Gastrocnemius medialis (tissue), 4 donors: ENCODE results near the gene EMX2. TPM values are rescaled to one million over a fixed set of nuclear protein-coding genes. Genes with fewer than 3 reads are reported as not detected.
A peak's percentile ranks its signal among the peaks of the same experiment; 100 is the strongest.

ENCODE experiments used
- ATAC-seq, 2 donors: fragments of 150-250 bp; one replicate each; pipeline ENCODE4 v1.9.1; 2016
- DNase-seq, 2 donors: peaks; one replicate each; pipeline ENCODE4 v3.0.0-alpha.2; 2019
- H3K27ac ChIP-seq, 4 donors: fragments of 200-600 bp; sonication (generic); 1 replicate in 1 of 4; 2 replicates in 3 of 4; pipeline ENCODE4 v1.5.1; 2016 to 2018; ENCODE audit warnings: mild to moderate bottlenecking in 2 of 4, moderate library complexity in 1 of 4
- H3K27me3 ChIP-seq, 3 donors: fragments of 200-600 bp; sonication (generic) in 2 of 3; 1 replicate in 1 of 3; 2 replicates in 2 of 3; pipeline versions ENCODE4 v1.5.1 to v1.6.0; 2016 to 2019; ENCODE audit warnings: mild to moderate bottlenecking in 1 of 3, moderate library complexity in 1 of 3
- H3K36me3 ChIP-seq, 2 donors: fragments of 200-600 bp; sonication (generic) in 1 of 2; one replicate each; pipeline ENCODE4 v1.5.1; 2017 to 2018
- H3K4me1 ChIP-seq, 2 donors: fragments of 200-600 bp; sonication (generic) in 1 of 2; one replicate each; pipeline ENCODE4 v1.5.1; 2016 to 2017; ENCODE audit warnings: mild to moderate bottlenecking in 2 of 2
- H3K4me3 ChIP-seq, 4 donors: fragments of 200-600 bp; sonication (generic) in 3 of 4; 1 replicate in 1 of 4; 2 replicates in 3 of 4; pipeline ENCODE4 v1.5.1; 2016 to 2019; ENCODE audit warnings: mild to moderate bottlenecking in 2 of 4
- H3K9me3 ChIP-seq, 3 donors: fragments of 200-600 bp; sonication (generic) in 2 of 3; 1 replicate in 1 of 3; 2 replicates in 2 of 3; pipeline ENCODE4 v1.5.1; 2016 to 2019
- CTCF ChIP-seq, 5 experiments: fragments of 450-650 bp in 3 of 5; fragments of 200-600 bp in 2 of 5; sonication (generic) in 2 of 5; IDR thresholded peaks in 4 of 5; conservative IDR thresholded peaks in 1 of 5; 1 replicate in 4 of 5; 2 replicates in 1 of 5; pipeline ENCODE4 v1.5.1; 2016 to 2019; ENCODE audit warnings: antibody characterized with exemption in 5 of 5, mild to moderate bottlenecking in 3 of 5, moderate library complexity in 3 of 5
- POLR2A ChIP-seq, 2 donors: fragments of 450-650 bp; IDR thresholded peaks; one replicate each; pipeline ENCODE4 v1.6.1; 2017; ENCODE audit warnings: antibody characterized with exemption in 2 of 2, mild to moderate bottlenecking in 2 of 2, moderate library complexity in 2 of 2
- in situ Hi-C, 4 donors: fragments of 200-750 bp; cut with MboI; loops; one replicate each; pipeline versions ENCODE4 v1.15.0 to v1.8.0; 2017; ENCODE audit warnings: low sequenced_read_pairs in 4 of 4
- intact Hi-C: fragments of 100-400 bp; cut with DNase I; formaldehyde crosslinking; loops from one replicate; pipeline ENCODE4 v1.15.1; 2023; ENCODE audit warnings: low total_unique reads
- total RNA-seq, 4 donors: library from RNA; depleted of rRNA; stranded (reverse); fragments of >200 nt; gene quantifications; one replicate each; pipeline versions ENCODE4 v1.1.0 to v1.2.3, GENCODE V29; 2016

The EMX2 gene
- total RNA-seq, 4 donors from 2014 or later = 0.46 to 1.5 (median 0.82) TPM

DNA sequence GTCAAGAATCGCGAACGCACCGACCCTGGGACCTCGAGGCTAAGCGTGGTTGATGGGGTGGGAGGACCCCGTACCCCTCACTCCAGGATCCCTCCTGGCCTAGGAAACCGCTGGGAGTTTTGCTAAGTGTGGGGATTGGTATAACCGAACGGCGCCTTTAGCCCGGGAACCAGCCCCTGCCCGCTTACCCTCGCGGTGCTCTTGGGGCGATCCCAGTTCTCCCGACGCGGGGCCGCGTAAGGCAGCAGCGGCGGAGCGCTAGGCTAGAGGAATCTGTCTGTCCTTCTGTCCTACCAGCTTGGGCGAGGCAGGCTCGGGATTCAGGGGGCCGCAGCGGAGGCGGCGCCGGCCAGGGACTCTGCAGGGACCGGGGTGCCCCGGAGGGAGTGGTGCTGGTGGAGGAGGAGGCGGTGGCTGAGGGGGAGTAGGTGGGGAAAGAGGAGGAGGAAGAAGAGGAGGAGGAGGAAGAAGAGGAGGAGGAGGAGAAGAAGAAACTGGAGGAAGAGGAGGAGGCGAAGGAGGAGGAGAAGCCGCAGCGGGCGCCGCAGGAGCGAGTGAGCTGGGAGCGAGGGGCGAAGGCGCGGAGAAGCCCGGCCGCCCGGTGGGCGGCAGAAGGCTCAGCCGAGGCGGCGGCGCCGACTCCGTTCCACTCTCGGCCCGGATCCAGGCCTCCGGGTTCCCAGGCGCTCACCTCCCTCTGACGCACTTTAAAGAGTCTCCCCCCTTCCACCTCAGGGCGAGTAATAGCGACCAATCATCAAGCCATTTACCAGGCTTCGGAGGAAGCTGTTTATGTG, 439 bp upstream of the EMX2 start:
- H3K27ac ChIP-seq = peak overlapping the region; percentile 73 to 80 (median 76)
- in situ Hi-C loops (no loop called here), intact Hi-C loops (no loop called here)
- H3K36me3 ChIP-seq = no peaks in the 10 kb centered on the region
- peaks cover 19 to 28% of the 10 kb centered on the region in 2 donors for H3K4me1 ChIP-seq
- DNase-seq = peak; percentile 58 to 66
- H3K4me3 ChIP-seq = peak overlapping the region; percentile 54 to 74 (median 58)
- ATAC-seq = peak; percentile 61 to 74
- TF ChIP-seq POLR2A (IDR thresholded peaks at IDR 0.05) (peak; percentile 33 to 53), CTCF (IDR thresholded peaks at IDR 0.05 in 4 of 5, conservative IDR thresholded peaks at IDR 0.05 in 1 of 5) (no peak)
- no peaks in the 10 kb centered on the region for H3K9me3 ChIP-seq
- peaks cover 83 to 89% (median 85%) of the 10 kb centered on the region in 3 donors for H3K27me3 ChIP-seq

DNA sequence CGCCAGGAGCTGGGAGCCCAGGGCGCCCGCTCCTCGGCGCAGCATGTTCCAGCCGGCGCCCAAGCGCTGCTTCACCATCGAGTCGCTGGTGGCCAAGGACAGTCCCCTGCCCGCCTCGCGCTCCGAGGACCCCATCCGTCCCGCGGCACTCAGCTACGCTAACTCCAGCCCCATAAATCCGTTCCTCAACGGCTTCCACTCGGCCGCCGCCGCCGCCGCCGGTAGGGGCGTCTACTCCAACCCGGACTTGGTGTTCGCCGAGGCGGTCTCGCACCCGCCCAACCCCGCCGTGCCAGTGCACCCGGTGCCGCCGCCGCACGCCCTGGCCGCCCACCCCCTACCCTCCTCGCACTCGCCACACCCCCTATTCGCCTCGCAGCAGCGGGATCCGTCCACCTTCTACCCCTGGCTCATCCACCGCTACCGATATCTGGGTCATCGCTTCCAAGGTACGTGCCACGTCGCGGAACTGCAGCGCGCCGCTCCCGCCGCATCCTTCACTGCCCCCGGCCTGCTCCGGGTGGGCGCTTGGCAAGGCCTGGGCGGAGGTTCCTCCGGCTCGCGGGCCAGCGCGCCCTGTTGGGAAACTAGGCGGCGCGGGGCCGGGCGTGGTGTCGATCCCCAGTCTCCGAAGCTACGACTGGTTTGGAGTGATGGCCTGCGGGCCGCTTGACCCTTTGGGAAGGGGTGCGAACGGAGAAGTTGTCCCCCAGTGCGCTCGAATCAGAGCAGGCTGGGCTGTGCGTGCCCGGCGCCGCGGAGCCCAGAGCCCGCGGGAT, 868 bp downstream of the EMX2 start:
- Histone ChIP-seq H3K4me1 (peaks cover 13 to 26% of the 10 kb centered on the region in 2 donors), H3K4me3 (peak overlapping the region; percentile 54 to 74 (median 58)), H3K27me3 (peaks cover 81 to 91% (median 87%) of the 10 kb centered on the region in 3 donors), H3K36me3 (no peaks in the 10 kb centered on the region), H3K27ac (peak overlapping the region; percentile 73 to 80 (median 73)), H3K9me3 (no peaks in the 10 kb centered on the region)
- intact Hi-C loops (no loop called here), in situ Hi-C loops (no loop called here)
- ATAC-seq (no peak), DNase-seq (no peak)
- TF ChIP-seq POLR2A (IDR thresholded peaks at IDR 0.05) (no peak), CTCF (IDR thresholded peaks at IDR 0.05 in 4 of 5, conservative IDR thresholded peaks at IDR 0.05 in 1 of 5) (no peak)

GRCh38 chr10:117544004-117544701, 1.6 kb downstream of the EMX2 start:
- Histone ChIP-seq H3K27ac (peak overlapping the region; percentile 73 to 80 (median 73)), H3K27me3 (peaks cover 85 to 95% (median 87%) of the 10 kb centered on the region in 3 donors), H3K36me3 (no peaks in the 10 kb centered on the region), H3K4me1 (peaks cover 13 to 26% of the 10 kb centered on the region in 2 donors), H3K9me3 (no peaks in the 10 kb centered on the region), H3K4me3 (peak overlapping the region; percentile 54 to 74 (median 58))
- DNase-seq = no peak
- in situ Hi-C loops (no loop called here), intact Hi-C loops (no loop called here)
- ATAC-seq = no peak
- TF ChIP-seq CTCF (IDR thresholded peaks at IDR 0.05 in 4 of 5, conservative IDR thresholded peaks at IDR 0.05 in 1 of 5) (no peak), POLR2A (IDR thresholded peaks at IDR 0.05) (no peak)

DNA sequence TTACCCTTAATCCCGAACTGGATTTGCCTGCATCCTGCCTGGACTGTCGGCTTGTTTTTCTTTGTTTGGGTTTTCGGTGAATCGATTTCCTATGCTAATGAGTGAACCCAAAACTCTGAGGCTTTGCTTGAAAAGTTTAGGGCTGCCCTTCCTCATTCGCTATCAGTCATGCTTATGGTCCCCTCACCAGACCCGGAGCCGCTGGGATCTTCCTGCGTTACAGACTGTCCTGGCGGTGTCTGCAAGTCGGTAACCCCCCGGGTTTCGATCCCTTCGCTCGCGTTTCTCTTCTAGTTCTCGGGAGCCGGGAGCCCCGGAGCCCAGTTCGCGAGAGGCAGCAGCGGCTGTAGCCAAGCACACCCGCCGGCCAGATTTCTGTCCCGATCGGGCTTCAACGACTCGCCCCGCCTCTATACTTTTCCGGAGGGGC, 2.2 kb downstream of the EMX2 start:
- no peak for DNase-seq
- no peaks in the 10 kb centered on the region for H3K36me3 ChIP-seq
- H3K4me1 ChIP-seq = peaks cover 13 to 26% of the 10 kb centered on the region in 2 donors
- peaks cover 90 to 97% (median 91%) of the 10 kb centered on the region in 3 donors for H3K27me3 ChIP-seq
- peak overlapping the region; percentile 54 to 74 (median 58) for H3K4me3 ChIP-seq
- no peak for TF ChIP-seq CTCF (IDR thresholded peaks at IDR 0.05 in 4 of 5, conservative IDR thresholded peaks at IDR 0.05 in 1 of 5)
- no peak for TF ChIP-seq POLR2A (IDR thresholded peaks at IDR 0.05)
- intact Hi-C loops (no loop called here), in situ Hi-C loops (no loop called here)
- no peaks in the 10 kb centered on the region for H3K9me3 ChIP-seq
- peak overlapping the region; percentile 73 to 80 (median 73) for H3K27ac ChIP-seq
- no peak for ATAC-seq
